HG03175 (cell line): ENCODE data around the gene CDC14B.
"Not testable (repeated sequence)": the region's sequence is repeated elsewhere in the genome, so short reads cannot be mapped to it uniquely, and the experiment has no call there.

ENCODE experiments used
- ATAC-seq: cut with Tn5 transposase; IDR thresholded peaks from one replicate; pipeline ENCODE4 v1.9.1; 2021; ENCODE audit warnings: mild to moderate bottlenecking, moderate library complexity; ENCODE audit not compliant: unreplicated experiment

The CDC14B gene

GRCh38 chr9:96551403-96551802 is 68.2 kb downstream of the CDC14B start:
- no peak for ATAC-seq

DNA sequence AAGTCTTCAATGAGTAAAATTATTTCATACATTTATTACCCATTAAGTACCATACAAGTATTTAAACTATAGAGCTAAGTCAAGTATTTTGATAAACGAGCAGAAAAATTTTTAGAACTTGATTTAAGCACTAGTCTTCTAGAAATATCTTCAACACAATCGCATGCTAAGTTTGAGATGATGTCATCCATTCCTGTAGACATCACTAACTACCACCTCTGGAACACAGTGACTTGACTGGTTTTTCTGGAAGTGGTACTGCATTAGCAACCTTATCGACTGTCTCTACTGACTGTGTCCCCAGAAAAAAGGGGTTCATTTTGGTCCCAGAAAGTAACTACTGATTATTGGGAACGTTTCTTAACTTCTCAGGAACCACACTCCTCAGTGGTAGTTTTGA is 69.0 kb downstream of the CDC14B start:
- no peak for ATAC-seq

DNA sequence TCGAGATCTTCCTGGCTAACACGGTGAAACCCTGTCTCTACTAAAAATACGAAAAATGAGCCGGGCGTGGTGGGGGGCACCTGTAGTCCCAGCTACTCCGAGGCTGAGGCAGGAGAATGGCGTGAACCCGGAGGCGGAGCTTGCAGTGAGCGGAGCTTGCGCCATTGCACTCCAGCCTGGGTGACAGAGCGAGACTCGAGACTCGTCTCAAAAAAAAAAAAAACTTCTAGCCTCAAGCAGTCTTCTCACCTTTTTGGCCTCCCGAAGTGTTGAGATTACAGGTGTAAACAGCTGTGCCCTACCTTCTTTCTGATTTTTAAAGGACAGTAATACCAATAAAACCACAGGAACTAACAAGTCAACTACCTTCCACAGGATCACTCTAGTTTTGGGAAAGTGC is 76.5 kb downstream of the CDC14B start:
- ATAC-seq: not testable (repeated sequence)

GRCh38 chr9:96540106-96540505 is 79.5 kb downstream of the CDC14B start:
- no peak for ATAC-seq

DNA sequence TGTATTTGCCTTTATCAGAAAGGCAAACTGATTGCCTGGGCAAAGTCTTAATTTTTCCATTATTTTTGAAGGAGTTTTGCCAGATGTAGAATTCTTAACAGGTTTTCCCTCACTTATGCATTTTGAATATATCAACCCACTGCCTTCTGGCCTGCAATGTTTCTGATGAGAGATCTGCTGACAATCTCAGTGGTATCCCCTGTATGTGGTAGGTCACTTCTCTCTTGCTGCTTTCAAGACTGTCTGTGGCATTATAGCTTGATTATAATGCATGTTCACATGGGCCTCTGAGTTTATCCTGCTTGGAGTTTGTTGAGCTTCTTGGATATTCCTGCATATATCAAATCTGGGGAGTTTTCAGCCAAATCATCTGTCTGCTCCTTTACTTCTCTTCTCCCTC is 87.5 kb downstream of the CDC14B start:
- no peak for ATAC-seq

DNA sequence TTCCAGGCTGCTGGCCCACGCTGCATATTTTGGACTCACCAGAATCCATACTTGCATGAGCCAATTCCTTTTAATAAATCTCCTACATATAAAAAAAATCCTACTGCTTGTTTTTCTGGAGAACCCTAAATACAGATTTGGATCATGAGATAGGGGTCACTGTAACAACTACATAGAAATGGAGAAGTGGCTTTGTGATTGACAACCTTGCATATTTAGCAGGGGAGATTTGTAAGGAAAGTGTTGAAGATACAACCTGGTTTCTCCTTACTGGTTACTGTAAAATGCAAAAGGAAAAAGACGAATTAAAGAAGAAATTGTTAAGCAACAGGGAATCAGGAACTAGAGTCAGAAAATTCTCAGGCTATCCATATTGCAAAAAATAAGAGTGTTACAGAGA is 94.9 kb downstream of the CDC14B start:
- ATAC-seq: no peak

- ATAC-seq: no peak
Observed at GRCh38 chr9:96524045-96524444, 95.6 kb downstream of the CDC14B start.

GRCh38 chr9:96523374-96523773 is 96.3 kb downstream of the CDC14B start:
- no peak for ATAC-seq

- ATAC-seq: no peak
Observed at GRCh38 chr9:96522366-96522765, 97.3 kb downstream of the CDC14B start.

GRCh38 chr9:96519787-96520186 is 99.9 kb downstream of the CDC14B start:
- no peak for ATAC-seq

DNA sequence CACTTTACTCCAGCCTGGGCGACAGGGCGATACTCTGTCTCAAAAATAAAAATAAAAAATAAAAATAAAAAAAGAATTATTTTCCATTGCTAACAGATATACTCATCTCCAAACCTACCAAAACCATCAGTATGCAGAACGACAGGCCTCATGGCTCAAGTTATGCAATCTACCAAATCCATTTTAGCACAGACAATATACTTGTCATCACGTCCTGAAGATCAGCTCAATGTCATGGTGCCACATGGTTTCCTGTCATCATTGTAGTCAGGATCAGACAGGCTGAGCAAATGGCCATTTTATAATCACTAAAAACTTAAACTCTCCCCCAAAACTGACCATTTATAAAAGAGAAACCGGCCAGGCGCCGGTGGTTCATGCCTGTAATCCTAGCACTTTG is 100.5 kb downstream of the CDC14B start:
- no peak for ATAC-seq

GRCh38 chr9:96515621-96516470 is 103.8 kb downstream of the CDC14B start:
- ATAC-seq: no peak

GRCh38 chr9:96514800-96515158 is 104.9 kb downstream of the CDC14B start:
- no peak for ATAC-seq

- ATAC-seq: no peak
Observed at GRCh38 chr9:96514108-96514799, 105.4 kb downstream of the CDC14B start.

DNA sequence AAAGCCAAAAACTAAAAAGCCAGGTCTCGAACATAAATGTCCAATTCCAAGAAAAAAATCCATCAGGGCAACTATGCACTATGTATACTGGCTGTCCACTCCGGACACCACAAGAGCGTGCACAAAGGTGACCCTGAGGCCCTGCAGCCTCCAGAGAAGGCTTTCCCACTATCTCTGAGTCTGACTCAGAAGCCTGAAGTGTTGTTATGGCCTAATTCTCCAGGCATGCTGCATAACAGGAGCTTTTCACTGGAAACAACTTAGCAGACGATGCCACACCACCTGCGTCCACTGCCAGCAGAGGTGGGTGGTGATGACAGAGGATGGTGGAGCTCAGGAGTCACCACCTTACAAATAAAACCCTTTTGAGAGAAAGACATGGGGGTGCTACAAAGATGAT is 106.0 kb downstream of the CDC14B start:
- ATAC-seq: no peak

GRCh38 chr9:96512240-96512639 is 107.4 kb downstream of the CDC14B start:
- ATAC-seq: no peak

- no peak for ATAC-seq
Observed at GRCh38 chr9:96510258-96510657, 109.4 kb downstream of the CDC14B start.

GRCh38 chr9:96509848-96510247 is 109.8 kb downstream of the CDC14B start:
- ATAC-seq: no peak

GRCh38 chr9:96509026-96509425 is 110.6 kb downstream of the CDC14B start:
- ATAC-seq: no peak

GRCh38 chr9:96508227-96508940 is 111.3 kb downstream of the CDC14B start:
- ATAC-seq: no peak

DNA sequence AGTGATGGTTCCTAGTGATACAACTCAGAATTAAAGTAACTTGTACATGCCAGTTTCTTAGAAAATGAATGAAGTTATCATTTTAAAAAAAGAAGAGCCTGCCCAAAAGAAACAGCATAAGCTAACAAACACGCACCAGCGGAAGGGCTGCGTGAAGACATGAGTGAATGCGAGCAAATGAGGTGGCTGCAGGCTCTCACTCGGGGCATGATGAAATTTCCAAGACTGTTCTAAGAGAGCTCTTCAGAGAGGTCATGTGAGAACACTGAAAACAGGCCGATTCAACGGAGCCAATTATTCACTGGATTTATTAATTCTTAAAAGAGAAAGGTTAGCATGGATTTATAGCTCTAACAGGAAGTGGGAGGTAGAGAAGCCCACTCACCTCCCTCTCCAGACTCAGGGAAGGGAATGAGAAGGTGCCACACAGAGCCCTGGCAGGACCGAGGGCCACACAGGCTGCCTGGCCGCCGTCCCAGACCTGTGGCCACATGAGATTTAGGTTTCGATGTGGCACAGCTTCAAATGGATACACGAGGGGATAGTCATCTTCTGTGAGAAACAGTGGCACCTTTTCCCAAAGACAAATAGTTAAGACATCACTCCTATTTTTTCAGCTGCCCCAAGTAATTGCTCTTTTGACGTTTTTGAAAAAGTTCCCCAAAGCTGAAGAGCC is 114.2 kb downstream of the CDC14B start:
- no peak for ATAC-seq
